GM10266 (cell line): ENCODE results near the gene KLF8.
"Not testable (repeated sequence)": the region's sequence is repeated elsewhere in the genome, so short reads cannot be mapped to it uniquely, and the experiment has no call there.

Experiments
- DNase-seq: peaks from one replicate; pipeline ENCODE4 v3.0.0; 2012; ENCODE audit errors: extremely low spot score
- TF ChIP-seq, protein P1 (sequence below): IDR thresholded peaks from 2 replicates; pipeline ENCODE4 v1.5.1; 2012; ENCODE audit warnings: mild to moderate bottlenecking, low read depth; ENCODE audit not compliant: control insufficient read depth, insufficient read depth; ENCODE audit errors: missing control alignments

KLF8 gene

DNA sequence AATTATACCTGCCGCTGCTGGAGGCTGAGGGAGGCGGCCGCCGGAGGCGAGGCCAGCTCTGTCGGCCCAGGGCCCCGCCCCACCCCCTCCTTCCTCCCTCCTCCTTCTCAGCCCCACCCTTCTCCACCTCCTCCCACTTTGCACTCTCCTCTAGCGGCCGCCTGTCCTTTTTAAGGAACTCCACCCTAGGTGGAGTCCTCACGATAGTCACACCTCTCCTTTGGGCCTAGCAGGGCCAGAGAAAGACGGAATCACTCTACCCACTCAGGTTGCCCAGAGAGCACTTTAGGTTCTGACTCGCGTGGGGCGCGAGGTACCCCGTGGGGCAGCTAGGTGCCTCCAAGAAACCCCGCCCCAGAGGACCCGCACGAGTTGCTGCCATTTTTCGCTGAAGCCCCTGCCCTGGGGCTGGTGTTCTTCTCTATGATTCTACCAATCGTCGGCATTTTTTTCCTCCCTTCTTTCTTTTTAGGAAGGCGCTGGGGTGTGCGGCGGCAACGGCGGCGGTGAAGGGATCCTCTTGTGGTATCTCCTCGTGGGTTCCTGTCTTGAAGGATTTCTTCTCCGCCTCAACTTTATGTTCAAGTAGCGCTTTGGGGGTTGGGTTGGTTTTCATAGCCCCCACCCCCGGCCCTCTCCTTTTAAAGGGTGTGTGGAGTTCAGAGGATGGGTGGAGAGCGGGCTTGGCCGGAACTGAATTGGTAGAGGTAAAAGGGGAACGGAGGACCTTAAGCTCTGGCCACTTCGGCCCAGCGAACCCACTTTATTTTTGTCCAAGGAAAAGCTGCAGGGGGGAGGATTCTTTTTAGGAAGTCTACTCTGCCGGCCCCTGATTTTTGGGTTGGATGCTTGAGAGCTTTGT, at the start of gene KLF8:
Gene KLF8 (plus strand): TSS at position 136 of the 862 bp plus-strand sequence. CDS start 979 bp downstream, outside the sequence.
- peak; percentile 60 for DNase-seq
- TF ChIP-seq, protein P1, sequence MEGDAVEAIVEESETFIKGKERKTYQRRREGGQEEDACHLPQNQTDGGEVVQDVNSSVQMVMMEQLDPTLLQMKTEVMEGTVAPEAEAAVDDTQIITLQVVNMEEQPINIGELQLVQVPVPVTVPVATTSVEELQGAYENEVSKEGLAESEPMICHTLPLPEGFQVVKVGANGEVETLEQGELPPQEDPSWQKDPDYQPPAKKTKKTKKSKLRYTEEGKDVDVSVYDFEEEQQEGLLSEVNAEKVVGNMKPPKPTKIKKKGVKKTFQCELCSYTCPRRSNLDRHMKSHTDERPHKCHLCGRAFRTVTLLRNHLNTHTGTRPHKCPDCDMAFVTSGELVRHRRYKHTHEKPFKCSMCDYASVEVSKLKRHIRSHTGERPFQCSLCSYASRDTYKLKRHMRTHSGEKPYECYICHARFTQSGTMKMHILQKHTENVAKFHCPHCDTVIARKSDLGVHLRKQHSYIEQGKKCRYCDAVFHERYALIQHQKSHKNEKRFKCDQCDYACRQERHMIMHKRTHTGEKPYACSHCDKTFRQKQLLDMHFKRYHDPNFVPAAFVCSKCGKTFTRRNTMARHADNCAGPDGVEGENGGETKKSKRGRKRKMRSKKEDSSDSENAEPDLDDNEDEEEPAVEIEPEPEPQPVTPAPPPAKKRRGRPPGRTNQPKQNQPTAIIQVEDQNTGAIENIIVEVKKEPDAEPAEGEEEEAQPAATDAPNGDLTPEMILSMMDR: no peak

DNA sequence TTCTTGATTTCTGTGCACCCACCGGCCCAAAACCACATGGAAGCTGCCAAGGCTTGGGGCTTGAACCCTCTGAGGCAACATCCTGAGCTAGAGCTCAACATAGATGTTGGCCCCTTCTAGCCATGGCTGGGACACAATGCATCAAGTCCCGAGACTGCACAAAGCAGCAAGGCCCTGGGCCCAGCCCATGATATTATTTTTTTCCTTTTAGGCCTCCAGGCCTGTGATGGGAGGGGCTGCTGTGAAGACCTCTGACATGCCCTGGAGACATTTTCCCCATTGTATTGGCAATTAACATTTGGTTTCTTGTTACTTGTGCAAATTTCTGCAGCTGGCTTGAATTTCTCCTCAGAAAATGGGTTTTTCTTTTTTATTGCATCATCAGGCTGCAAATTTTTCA, 25.2 kb upstream of the KLF8 start:
- not testable (repeated sequence) for DNase-seq

DNA sequence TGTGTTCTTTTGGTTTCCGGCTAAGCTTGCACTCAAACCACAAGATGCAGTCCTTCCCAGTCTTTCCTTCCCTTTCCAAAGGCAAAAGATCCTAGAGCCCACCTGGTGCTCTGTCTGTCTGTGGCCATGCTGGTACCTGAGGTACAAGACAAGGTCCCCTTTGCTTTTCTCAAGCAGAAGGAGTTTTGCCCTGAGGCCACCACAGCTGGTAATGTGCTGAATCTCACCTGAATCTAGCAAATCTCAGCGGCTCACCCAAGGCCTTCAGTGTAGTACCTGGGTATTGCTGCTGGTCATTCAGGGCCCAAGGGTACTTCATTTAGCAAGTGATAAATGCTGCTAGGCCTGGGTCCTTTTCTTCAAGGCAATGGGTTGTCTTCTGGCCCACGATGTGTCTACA, 20.5 kb upstream of the KLF8 start:
- DNase-seq: no peak
- TF ChIP-seq, protein P1: no peak

DNA sequence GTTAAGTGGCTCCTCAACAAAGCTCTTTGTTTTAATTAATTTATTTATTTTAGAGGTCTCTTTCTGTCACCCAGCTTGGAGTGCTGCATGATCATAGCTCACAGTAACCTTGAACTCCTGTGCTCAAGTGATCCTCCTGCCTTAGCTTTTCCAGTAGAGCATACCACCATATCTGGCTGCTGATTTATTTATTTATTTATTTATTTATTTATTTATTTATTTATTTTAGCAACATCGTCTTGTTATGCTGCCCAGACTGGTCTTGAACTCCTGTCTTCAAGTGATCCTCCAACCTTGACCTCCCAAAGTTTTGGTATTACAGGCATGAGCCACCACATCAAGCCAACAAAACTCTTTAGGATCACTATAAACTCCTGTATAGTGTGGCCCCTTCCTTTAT, 15.8 kb upstream of the KLF8 start:
- TF ChIP-seq, protein P1: no peak
- DNase-seq: no peak

- no peak for DNase-seq
- TF ChIP-seq, protein P1: peak; percentile 10
Observed at GRCh38 chrX:56219700-56220099, 12.5 kb upstream of the KLF8 start.

GRCh38 chrX:56221101-56221500, 11.1 kb upstream of the KLF8 start:
- DNase-seq: no peak
- TF ChIP-seq, protein P1: no peak

DNA sequence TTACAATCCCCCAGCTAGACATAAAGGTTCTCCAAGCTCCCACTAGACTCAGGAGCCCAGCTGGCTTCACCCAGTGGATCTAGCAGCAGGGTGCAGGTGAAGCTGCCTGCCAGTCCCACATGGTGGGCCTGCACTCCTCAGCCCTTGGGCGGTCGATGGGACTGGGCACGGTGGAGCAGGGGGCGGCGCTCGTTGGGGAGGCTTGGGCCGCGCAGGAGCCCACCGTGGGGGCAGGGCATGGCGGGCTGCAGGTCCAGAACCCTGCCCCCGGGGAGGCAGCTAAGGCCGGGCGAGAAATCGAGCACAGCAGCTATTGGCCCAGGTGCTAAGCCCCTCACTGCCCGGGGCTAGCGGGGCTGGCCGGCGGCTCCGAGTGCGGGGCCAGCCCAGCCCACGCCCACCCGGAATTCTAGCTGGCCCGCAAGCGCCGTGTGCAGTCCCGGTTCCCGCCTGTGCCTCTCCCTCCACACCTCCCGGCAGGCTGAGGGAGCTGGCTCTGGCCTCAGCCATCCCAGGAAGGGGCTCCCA, 9.6 kb upstream of the KLF8 start:
- no peak for DNase-seq

More for the DNA sequence above, 9.6 kb upstream of the KLF8 start:
- TF ChIP-seq, protein P1: no peak
